Adipocyte (in vitro differentiated cells): ENCODE measurements around the gene CLIC6.
"Not testable (repeated sequence)": the region's sequence is repeated elsewhere in the genome, so short reads cannot be mapped to it uniquely, and the experiment has no call there.

Experiments used
- DNase-seq: peaks from one replicate; pipeline ENCODE4 v3.0.0-alpha.2; 2015; ENCODE audit warnings: low read depth
- H3K27me3 ChIP-seq: replicated peaks from 2 replicates; pipeline ENCODE4 v1.7.0; 2013; ENCODE audit warnings: mild to moderate bottlenecking, low read length, moderate library complexity; ENCODE audit not compliant: control insufficient read depth, insufficient read depth
- H3K36me3 ChIP-seq: 2 replicates; pipeline ENCODE4 v1.7.0; 2013; ENCODE audit warnings: low read length, mild to moderate bottlenecking, moderate library complexity; ENCODE audit not compliant: control insufficient read depth, insufficient read depth, severe bottlenecking
- H3K4me1 ChIP-seq: 2 replicates; pipeline ENCODE4 v1.7.0; 2013; ENCODE audit warnings: mild to moderate bottlenecking, low read length, moderate library complexity; ENCODE audit not compliant: control insufficient read depth, insufficient read depth
- H3K4me3 ChIP-seq: 2 replicates; pipeline ENCODE4 v1.7.0; 2013; ENCODE audit warnings: mild to moderate bottlenecking, low read length, moderate library complexity
- H3K9ac ChIP-seq: 2 replicates; pipeline ENCODE4 v1.7.0; 2013; ENCODE audit warnings: mild to moderate bottlenecking, low read length, moderate library complexity
- H3K9me3 ChIP-seq: 2 replicates; pipeline ENCODE4 v1.7.0; 2013; ENCODE audit warnings: mild to moderate bottlenecking, low read length, moderate library complexity; ENCODE audit not compliant: control insufficient read depth

The CLIC6 gene

DNA sequence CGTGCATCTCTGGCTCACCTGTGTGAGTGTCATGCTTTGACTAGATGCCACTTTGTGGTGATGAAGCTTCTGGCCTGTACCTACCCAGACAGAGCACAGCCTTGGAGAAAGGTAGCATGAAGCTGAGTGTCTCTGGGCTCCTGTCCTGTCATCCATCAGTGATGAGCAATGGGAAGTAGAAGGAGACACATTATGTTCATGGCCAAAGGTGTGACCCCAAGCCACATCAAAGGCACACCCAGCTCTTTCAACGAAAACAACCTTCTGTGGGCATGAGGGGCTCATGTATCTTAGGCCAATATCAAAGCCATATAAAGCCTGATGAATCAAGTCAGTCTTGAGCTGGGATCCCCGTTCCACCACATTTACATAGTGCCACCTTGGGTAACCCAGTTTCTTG, 1.0 kb upstream of the CLIC6 start:
- Histone ChIP-seq H3K27me3 (peaks cover 8% of the 10 kb centered on the region), H3K4me1 (peaks cover 10% of the 10 kb centered on the region), H3K4me3 (no peak overlapping the region), H3K9me3 (peaks cover 4% of the 10 kb centered on the region), H3K36me3 (no peaks in the 10 kb centered on the region), H3K9ac (no peak overlapping the region)
- no peak for DNase-seq

DNA sequence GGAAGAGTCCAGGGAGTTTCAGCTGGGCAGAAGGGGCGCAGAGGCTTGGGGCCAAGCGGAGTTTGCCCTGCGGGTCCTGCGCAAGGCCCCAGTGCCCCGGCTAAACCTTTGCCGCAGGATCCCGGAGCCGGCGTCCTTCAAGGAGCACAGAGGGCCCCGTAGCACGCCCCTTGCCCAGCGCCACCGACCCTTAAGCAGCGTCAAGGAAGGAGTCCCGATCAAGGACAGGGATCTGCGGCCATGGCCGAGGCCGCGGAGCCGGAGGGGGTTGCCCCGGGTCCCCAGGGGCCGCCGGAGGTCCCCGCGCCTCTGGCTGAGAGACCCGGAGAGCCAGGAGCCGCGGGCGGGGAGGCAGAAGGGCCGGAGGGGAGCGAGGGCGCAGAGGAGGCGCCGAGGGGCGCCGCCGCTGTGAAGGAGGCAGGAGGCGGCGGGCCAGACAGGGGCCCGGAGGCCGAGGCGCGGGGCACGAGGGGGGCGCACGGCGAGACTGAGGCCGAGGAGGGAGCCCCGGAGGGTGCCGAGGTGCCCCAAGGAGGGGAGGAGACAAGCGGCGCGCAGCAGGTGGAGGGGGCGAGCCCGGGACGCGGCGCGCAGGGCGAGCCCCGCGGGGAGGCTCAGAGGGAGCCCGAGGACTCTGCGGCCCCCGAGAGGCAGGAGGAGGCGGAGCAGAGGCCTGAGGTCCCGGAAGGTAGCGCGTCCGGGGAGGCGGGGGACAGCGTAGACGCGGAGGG, 520 bp downstream of the CLIC6 start:
- no peaks in the 10 kb centered on the region for H3K9me3 ChIP-seq
- H3K27me3 ChIP-seq, result peaks cover 8% of the 10 kb centered on the region

DNA sequence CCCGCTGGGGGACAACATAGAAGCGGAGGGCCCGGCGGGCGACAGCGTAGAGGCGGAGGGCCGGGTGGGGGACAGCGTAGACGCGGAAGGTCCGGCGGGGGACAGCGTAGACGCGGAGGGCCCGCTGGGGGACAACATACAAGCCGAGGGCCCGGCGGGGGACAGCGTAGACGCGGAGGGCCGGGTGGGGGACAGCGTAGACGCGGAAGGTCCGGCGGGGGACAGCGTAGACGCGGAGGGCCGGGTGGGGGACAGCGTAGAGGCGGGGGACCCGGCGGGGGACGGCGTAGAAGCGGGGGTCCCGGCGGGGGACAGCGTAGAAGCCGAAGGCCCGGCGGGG, 1.1 kb downstream of the CLIC6 start:
- H3K9ac ChIP-seq, result peak overlapping the region; percentile 81
- H3K4me1 ChIP-seq, DNase-seq, H3K36me3 ChIP-seq, H3K27me3 ChIP-seq, H3K9me3 ChIP-seq: not testable (repeated sequence)
- peak overlapping the region; percentile 79 for H3K4me3 ChIP-seq

More for the DNA sequence above, 520 bp downstream of the CLIC6 start:
- peaks cover 10% of the 10 kb centered on the region for H3K4me1 ChIP-seq
- peak overlapping the region; percentile 73 for H3K4me3 ChIP-seq
- H3K9ac ChIP-seq, result peak overlapping the region; percentile 67
- peak; percentile 46 for DNase-seq
- H3K36me3 ChIP-seq, result no peaks in the 10 kb centered on the region

DNA sequence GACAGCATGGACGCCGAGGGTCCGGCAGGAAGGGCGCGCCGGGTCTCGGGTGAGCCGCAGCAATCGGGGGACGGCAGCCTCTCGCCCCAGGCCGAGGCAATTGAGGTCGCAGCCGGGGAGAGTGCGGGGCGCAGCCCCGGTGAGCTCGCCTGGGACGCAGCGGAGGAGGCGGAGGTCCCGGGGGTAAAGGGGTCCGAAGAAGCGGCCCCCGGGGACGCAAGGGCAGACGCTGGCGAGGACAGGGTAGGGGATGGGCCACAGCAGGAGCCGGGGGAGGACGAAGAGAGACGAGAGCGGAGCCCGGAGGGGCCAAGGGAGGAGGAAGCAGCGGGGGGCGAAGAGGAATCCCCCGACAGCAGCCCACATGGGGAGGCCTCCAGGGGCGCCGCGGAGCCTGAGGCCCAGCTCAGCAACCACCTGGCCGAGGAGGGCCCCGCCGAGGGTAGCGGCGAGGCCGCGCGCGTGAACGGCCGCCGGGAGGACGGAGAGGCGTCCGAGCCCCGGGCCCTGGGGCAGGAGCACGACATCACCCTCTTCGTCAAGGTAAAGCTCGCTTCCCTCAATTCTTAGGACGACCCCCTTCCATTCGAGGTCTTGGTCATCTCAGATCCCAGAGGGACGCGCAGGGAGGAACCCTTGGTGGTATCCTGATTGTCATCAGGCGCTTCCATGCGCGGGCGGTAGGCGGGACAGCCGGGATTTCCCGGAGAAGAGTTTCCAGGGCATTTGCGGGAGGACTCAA, 1.6 kb downstream of the CLIC6 start:
- peak overlapping the region; percentile 79 for H3K4me3 ChIP-seq

DNA sequence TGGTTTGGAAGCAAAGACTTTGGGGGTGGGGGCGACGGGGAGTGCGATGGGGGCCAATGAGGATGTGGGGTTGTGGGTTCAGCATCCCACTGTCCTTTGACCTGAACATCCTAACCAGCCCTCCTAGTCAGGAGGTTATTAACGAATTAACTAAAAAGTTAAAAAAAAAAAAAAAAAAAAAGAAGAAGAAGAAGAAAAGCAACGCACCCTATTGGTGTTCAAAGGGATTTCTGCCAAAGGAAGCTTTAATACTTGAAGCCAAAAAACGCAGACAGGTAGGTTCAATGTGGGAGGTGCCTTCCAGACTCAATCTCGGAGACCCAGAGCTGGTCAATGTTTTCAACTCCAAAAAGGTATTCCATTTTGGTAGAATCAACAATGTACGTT, 2.2 kb downstream of the CLIC6 start:
- Histone ChIP-seq H3K27me3 (peaks cover 8% of the 10 kb centered on the region), H3K9ac (peak overlapping the region; percentile 81), H3K9me3 (no peaks in the 10 kb centered on the region), H3K4me3 (peak overlapping the region; percentile 79), H3K4me1 (peaks cover 10% of the 10 kb centered on the region), H3K36me3 (no peaks in the 10 kb centered on the region)
- DNase-seq, result no peak

More for the DNA sequence above, 1.6 kb downstream of the CLIC6 start:
- peaks cover 10% of the 10 kb centered on the region for H3K4me1 ChIP-seq
- no peaks in the 10 kb centered on the region for H3K9me3 ChIP-seq
- H3K36me3 ChIP-seq, result no peaks in the 10 kb centered on the region
- DNase-seq, result no peak
- peaks cover 8% of the 10 kb centered on the region for H3K27me3 ChIP-seq
- peak overlapping the region; percentile 81 for H3K9ac ChIP-seq

DNA sequence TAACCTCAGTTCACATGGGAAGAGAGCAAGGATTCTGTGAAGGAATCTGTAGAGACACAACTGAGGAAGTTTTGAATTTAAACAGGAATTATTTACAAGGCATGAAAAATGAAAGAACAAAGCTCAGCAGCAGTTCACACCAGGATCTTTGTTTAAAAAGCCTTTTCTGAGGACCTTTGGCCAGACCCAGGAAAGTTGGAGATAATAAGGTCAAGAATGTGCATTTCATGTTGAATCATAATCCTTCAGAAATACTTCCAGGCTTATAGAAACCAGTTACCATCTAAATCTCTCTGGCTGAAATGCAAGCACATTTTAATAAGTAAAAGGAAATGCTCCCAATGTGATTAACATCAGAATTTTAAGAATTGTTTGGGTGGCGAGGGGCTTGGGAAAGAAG, 2.7 kb downstream of the CLIC6 start:
- peaks cover 10% of the 10 kb centered on the region for H3K4me1 ChIP-seq
- DNase-seq, result no peak

DNA sequence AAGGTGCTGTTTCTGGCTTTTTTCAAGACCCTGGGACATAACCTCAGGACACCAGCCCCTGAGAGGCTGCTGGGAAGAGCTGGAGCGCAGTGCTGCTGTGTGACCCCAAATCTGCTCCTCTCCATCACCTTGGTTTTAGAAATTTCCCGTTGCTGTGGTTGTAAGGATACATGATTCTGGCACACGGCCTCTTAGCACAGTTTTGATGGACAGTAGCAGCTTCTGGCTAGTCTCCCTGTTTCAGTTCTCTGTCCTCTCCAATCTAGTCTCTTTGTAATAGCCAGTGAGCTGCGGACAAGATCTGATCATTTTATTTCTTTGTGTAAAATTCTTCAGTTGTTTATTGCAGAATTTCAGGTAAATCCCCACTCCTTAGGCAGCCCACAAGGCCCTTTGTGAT, 3.1 kb downstream of the CLIC6 start:
- H3K4me3 ChIP-seq, result peak overlapping the region; percentile 79
- peaks cover 8% of the 10 kb centered on the region for H3K27me3 ChIP-seq
- no peaks in the 10 kb centered on the region for H3K36me3 ChIP-seq
- H3K4me1 ChIP-seq, result peaks cover 10% of the 10 kb centered on the region
- H3K9me3 ChIP-seq, result no peaks in the 10 kb centered on the region
- no peak for DNase-seq
- H3K9ac ChIP-seq, result no peak overlapping the region

More for the DNA sequence above, 2.7 kb downstream of the CLIC6 start:
- no peaks in the 10 kb centered on the region for H3K9me3 ChIP-seq
- H3K36me3 ChIP-seq, result no peaks in the 10 kb centered on the region
- peak overlapping the region; percentile 79 for H3K4me3 ChIP-seq
- H3K9ac ChIP-seq, result no peak overlapping the region
- peaks cover 8% of the 10 kb centered on the region for H3K27me3 ChIP-seq

DNA sequence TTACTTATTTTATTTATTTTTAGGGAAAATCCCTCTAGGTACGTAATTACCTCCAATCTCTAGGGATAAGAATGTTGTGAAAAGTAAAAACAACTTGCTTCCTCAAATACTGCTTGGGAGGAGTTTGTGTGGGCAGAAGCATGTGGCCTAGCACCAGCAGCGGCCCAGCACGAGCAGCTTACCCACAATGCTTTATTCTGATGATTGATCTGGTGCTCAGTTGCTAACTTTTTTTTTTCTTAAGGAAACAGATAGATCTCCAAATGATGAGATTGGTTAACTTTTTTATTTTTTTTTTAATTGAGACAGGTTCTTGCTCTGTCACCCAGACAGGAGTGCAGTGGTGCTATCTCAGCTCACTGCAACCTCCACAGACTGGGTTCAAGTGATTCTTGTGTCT, 4.2 kb downstream of the CLIC6 start:
- H3K36me3 ChIP-seq, result no peaks in the 10 kb centered on the region
- H3K4me3 ChIP-seq, result no peak overlapping the region
- H3K4me1 ChIP-seq, result peaks cover 10% of the 10 kb centered on the region
- peaks cover 8% of the 10 kb centered on the region for H3K27me3 ChIP-seq
- no peaks in the 10 kb centered on the region for H3K9me3 ChIP-seq
- no peak for DNase-seq
- no peak overlapping the region for H3K9ac ChIP-seq

DNA sequence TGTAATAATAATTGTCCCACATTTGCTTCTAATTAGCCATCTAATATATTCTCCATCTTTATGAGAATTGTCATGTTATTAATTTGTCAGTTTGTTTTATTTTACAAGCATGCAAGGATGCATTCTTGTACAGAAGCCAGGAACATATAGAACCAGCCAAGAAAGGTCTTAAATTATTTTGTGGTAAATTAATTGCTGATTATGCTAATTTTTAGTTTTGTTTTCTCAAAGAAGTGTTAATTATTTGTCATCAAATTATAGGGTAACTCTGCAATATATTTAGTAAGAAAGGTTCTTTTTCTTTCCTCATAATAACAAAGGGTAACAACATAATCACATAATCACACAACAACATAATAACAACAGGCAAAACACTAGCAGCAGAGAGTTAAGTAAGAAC, 5.7 kb downstream of the CLIC6 start:
- DNase-seq, result no peak
- Histone ChIP-seq H3K9me3 (no peaks in the 10 kb centered on the region), H3K36me3 (no peaks in the 10 kb centered on the region), H3K27me3 (peaks cover 8% of the 10 kb centered on the region), H3K9ac (no peak overlapping the region), H3K4me1 (peaks cover 10% of the 10 kb centered on the region), H3K4me3 (no peak overlapping the region)

DNA sequence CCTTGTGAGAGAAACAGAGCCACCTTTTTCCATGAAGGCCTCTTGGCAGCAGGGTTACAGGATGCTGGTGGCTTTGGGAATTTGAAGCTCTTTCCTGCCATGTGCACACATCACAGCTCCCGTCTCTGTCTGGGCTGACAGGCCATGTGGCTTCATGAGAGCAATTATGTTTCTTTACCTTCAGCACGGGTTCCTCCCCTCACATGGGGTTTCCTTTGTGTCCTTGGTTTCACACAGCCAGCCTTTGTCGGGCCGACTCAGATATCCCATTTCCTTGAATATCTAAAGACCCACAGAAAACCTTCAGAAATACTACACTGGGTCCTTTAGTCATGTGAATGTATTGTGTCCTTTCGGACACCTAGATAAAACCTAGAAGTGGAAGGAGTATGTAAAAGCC, 7.1 kb downstream of the CLIC6 start:
- peaks cover 3% of the 10 kb centered on the region for H3K27me3 ChIP-seq
- peaks cover 5% of the 10 kb centered on the region for H3K9me3 ChIP-seq
- H3K4me3 ChIP-seq, result no peak overlapping the region
- no peak for DNase-seq
- peaks cover 10% of the 10 kb centered on the region for H3K4me1 ChIP-seq
- H3K36me3 ChIP-seq, result no peaks in the 10 kb centered on the region
- H3K9ac ChIP-seq, result no peak overlapping the region

DNA sequence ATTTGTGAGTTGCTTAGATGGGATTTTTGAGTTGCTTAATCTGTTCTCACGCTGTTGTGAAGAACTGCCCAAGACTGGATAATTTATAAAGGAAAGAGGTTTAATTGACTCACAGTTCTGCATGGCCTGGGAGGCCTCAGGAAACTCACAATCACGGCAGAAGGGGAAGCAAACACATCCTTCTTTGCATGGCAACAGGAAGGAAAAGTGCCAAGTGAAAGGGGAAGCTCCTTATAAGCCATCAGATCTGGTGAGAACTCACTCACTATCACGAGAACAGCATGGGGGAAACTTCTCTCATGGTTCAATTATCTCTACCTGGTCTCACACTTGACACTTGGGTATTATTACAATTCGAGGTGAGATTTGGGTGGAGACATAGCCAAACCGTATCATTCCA, 10.3 kb downstream of the CLIC6 start:
- no peak for DNase-seq
- Histone ChIP-seq H3K9me3 (peaks cover 14% of the 10 kb centered on the region), H3K4me3 (no peak overlapping the region), H3K9ac (no peak overlapping the region), H3K27me3 (no peaks in the 10 kb centered on the region), H3K36me3 (no peaks in the 10 kb centered on the region), H3K4me1 (peaks cover under 1% of the 10 kb centered on the region)
